HepG2 (cell line): ENCODE measurements around the gene TFF2. TPM values are rescaled to one million over a fixed set of nuclear protein-coding genes. Genes with fewer than 3 reads are reported as not detected.

Experiments used
- BATF2 ChIP-seq: sonication (generic); formaldehyde crosslinking; IDR thresholded peaks from 2 replicates; pipeline ENCODE4 v1.8.0; 2022; ENCODE audit warnings: mild to moderate bottlenecking, missing genetic modification reagents, moderate library complexity
- CENPBD1 ChIP-seq: sonication (generic); formaldehyde crosslinking; IDR thresholded peaks from 2 replicates; pipeline ENCODE4 v1.8.0; 2022; ENCODE audit warnings: missing genetic modification reagents, low read depth, mild to moderate bottlenecking, borderline replicate concordance
- GTF2F1 ChIP-seq: fragments of 150-350 bp; IDR thresholded peaks from 2 replicates; pipeline ENCODE4 v1.6.1; 2014; ENCODE audit warnings: low read length
- HNF1A ChIP-seq, 2 experiments: sonication (generic) in 1 of 2; formaldehyde crosslinking in 1 of 2; IDR thresholded peaks; 2 replicates each; pipeline versions ENCODE4 v1.4.0 to v1.6.1; 2016 to 2020; ENCODE audit warnings: borderline replicate concordance in 1 of 2, low read depth in 1 of 2, mild to moderate bottlenecking in 1 of 2, missing genetic modification reagents in 1 of 2
- IKZF4 ChIP-seq: sonication (generic); formaldehyde crosslinking; IDR thresholded peaks from 2 replicates; pipeline ENCODE4 v1.5.1; 2020; ENCODE audit warnings: borderline replicate concordance, mild to moderate bottlenecking, low read depth, missing genetic modification reagents; ENCODE audit errors: not compliant biosample characterization
- ISX ChIP-seq: sonication (generic); formaldehyde crosslinking; conservative IDR thresholded peaks from 2 replicates; pipeline ENCODE4 v1.5.0; 2020; ENCODE audit warnings: missing genetic modification reagents
- MAX ChIP-seq: IDR thresholded peaks from 2 replicates; pipeline ENCODE4 v1.6.1; 2012; ENCODE audit warnings: inconsistent platforms
- NR0B2 ChIP-seq: sonication (generic); formaldehyde crosslinking; IDR thresholded peaks from 2 replicates; pipeline ENCODE4 v1.4.0; 2020; ENCODE audit warnings: mild to moderate bottlenecking, missing genetic modification reagents
- ONECUT2 ChIP-seq: sonication (generic); formaldehyde crosslinking; IDR thresholded peaks from 2 replicates; pipeline ENCODE4 v1.4.0; 2020; ENCODE audit warnings: missing genetic modification reagents
- PAXIP1 ChIP-seq: sonication (generic); formaldehyde crosslinking; conservative IDR thresholded peaks from 2 replicates; pipeline ENCODE4 v1.4.0; 2020; ENCODE audit warnings: mild to moderate bottlenecking, missing genetic modification reagents, moderate library complexity
- STAT5B ChIP-seq: sonication (generic); formaldehyde crosslinking; IDR thresholded peaks from 2 replicates; pipeline ENCODE4 v1.4.0; 2020; ENCODE audit warnings: missing genetic modification reagents
- TBX3 ChIP-seq: fragments of 450-650 bp; IDR thresholded peaks from 2 replicates; pipeline ENCODE4 v1.6.1; 2017; ENCODE audit warnings: antibody characterized with exemption, mild to moderate bottlenecking, inconsistent platforms, borderline replicate concordance
- YEATS2 ChIP-seq: sonication (generic); formaldehyde crosslinking; IDR thresholded peaks from 2 replicates; pipeline ENCODE4 v1.4.0; 2020; ENCODE audit warnings: missing genetic modification reagents, borderline replicate concordance
- ZFAT ChIP-seq: sonication (generic); formaldehyde crosslinking; conservative IDR thresholded peaks from 2 replicates; pipeline ENCODE4 v1.8.1; 2023; ENCODE audit warnings: missing genetic modification reagents, inconsistent platforms
- ZNF138 ChIP-seq: sonication (generic); formaldehyde crosslinking; IDR thresholded peaks from 2 replicates; pipeline ENCODE4 v1.5.0; 2020; ENCODE audit warnings: mild to moderate bottlenecking, low read depth, missing genetic modification reagents
- ZNF549 ChIP-seq: sonication (generic); formaldehyde crosslinking; IDR thresholded peaks from 2 replicates; pipeline ENCODE4 v1.5.0; 2020; ENCODE audit warnings: missing genetic modification reagents
- ZNF552 ChIP-seq: sonication (generic); formaldehyde crosslinking; IDR thresholded peaks from 2 replicates; pipeline ENCODE4 v1.9.0; 2022; ENCODE audit warnings: missing genetic modification reagents, mild to moderate bottlenecking, borderline replicate concordance
- ZNF792 ChIP-seq: IDR thresholded peaks from 2 replicates; pipeline ENCODE4 v1.6.1; 2016
- polyA plus RNA-seq, 8 experiments: library from polyadenylated mRNA; depleted of rRNA in 3 of 8; stranded (reverse) in 7 of 8; unstranded in 1 of 8; fragments of >200 nt; fragmentation: Illumina TruSeq in 4 of 8; extraction: Trizol in 4 of 8; gene quantifications; 2 replicates each; pipeline versions ENCODE4 v1.2.1 to v1.2.3, GENCODE V29; 2011 to 2016; ENCODE audit warnings: low read depth in 4 of 8, missing spikeins in 1 of 8, mixed read lengths in 1 of 8; ENCODE audit not compliant: insufficient read depth in 1 of 8
- total RNA-seq, 5 experiments: library from RNA; depleted of rRNA; stranded (reverse); fragments of >200 nt; fragmentation: Illumina TruSeq; extraction: Trizol; gene quantifications; 2 replicates each; pipeline ENCODE4 v1.2.3, GENCODE V29; 2016; ENCODE audit warnings: low read depth in 1 of 5

TFF2 gene
- total and polyA plus RNA-seq, 2 of the 13 experiments (the other 11 are each of a cell fraction or from before 2014, with no cell fraction given), result 1.5 TPM; not detected in 1

GRCh38 chr21:42386034-42386591 is 35.3 kb upstream of the TFF2 start (continued):
- TF ChIP-seq BATF2 (CRISPR knock-in tag) (no peak), ZFAT (CRISPR knock-in tag) (no peak), TBX3 (peak; percentile 55; the same call in 1 of the 2 replicates), HNF1A (IDR thresholded peaks at IDR 0.05; ENCODE audit: low read depth) (peak; percentile 33; the same call in 1 of the 2 replicates), HNF1A (CRISPR knock-in tag; IDR thresholded peaks at IDR 0.05; ENCODE audit: borderline replicate concordance) (peak; percentile 85), ZNF549 (no peak), MAX (peak; percentile 61), PAXIP1 (peak; percentile 94), ZNF138 (CRISPR knock-in tag) (no peak), NR0B2 (no peak), GTF2F1 (no peak), YEATS2 (CRISPR knock-in tag) (0 out of 2 replicates have a peak, but pooled peaks have one; percentile 39), IKZF4 (CRISPR knock-in tag) (no peak), ISX (CRISPR knock-in tag) (no peak), ONECUT2 (CRISPR knock-in tag) (no peak), ZNF552 (CRISPR knock-in tag) (no peak), STAT5B (no peak), CENPBD1 (CRISPR knock-in tag) (no peak), ZNF792 (CRISPR knock-in tag) (no peak; the same call in 1 of the 2 replicates)
